GM19438 (cell line): ENCODE measurements around the gene EHMT1.
"Not testable (repeated sequence)": the region's sequence is repeated elsewhere in the genome, so short reads cannot be mapped to it uniquely, and the experiment has no call there.

ENCODE experiments used
- ATAC-seq: cut with Tn5 transposase; IDR thresholded peaks from one replicate; pipeline ENCODE4 v1.9.1; 2021; ENCODE audit warnings: low read depth; ENCODE audit not compliant: unreplicated experiment

Gene EHMT1

GRCh38 chr9:137590123-137590468, 28.7 kb upstream of the EHMT1 start:
- ATAC-seq, result peak; percentile 15

GRCh38 chr9:137590469-137591383, 28.1 kb upstream of the EHMT1 start, which contains the start of gene ZMYND19:
Gene ZMYND19 (minus strand): TSS chr9:137590512. CDS start chr9:137590263, 249 bp downstream.
- ATAC-seq, result peak; percentile 84

GRCh38 chr9:137592767-137593166, 26.0 kb upstream of the EHMT1 start:
- no peak for ATAC-seq

GRCh38 chr9:137593176-137593575, 25.6 kb upstream of the EHMT1 start:
- ATAC-seq, result no peak

GRCh38 chr9:137596577-137596976, 22.2 kb upstream of the EHMT1 start:
- not testable (repeated sequence) for ATAC-seq

GRCh38 chr9:137598943-137599342, 19.9 kb upstream of the EHMT1 start:
- no peak for ATAC-seq

GRCh38 chr9:137602661-137603060, 16.1 kb upstream of the EHMT1 start:
- ATAC-seq, result no peak

GRCh38 chr9:137603879-137604278, 14.9 kb upstream of the EHMT1 start:
- ATAC-seq, result no peak

GRCh38 chr9:137604345-137605086, 14.3 kb upstream of the EHMT1 start:
- no peak for ATAC-seq

GRCh38 chr9:137605121-137606004, 13.4 kb upstream of the EHMT1 start, which contains the start of gene ARRDC1:
Gene ARRDC1 (plus strand): TSS chr9:137605686. CDS start chr9:137605718, 32 bp downstream.
- peak; percentile 71 for ATAC-seq

GRCh38 chr9:137606005-137606621, 12.7 kb upstream of the EHMT1 start:
- peak; percentile 12 for ATAC-seq

GRCh38 chr9:137606734-137607138, 12.1 kb upstream of the EHMT1 start:
- ATAC-seq, result no peak

GRCh38 chr9:137607141-137607857, 11.5 kb upstream of the EHMT1 start:
- ATAC-seq, result no peak

- ATAC-seq, result no peak
These were observed 7.9 kb upstream of the EHMT1 start for GRCh38 chr9:137610944-137611343.

- ATAC-seq, result no peak
These were observed 6.9 kb upstream of the EHMT1 start for GRCh38 chr9:137611623-137612609.

- no peak for ATAC-seq
These were observed 6.1 kb upstream of the EHMT1 start for GRCh38 chr9:137612741-137613142.

- ATAC-seq, result no peak
These were observed 5.5 kb upstream of the EHMT1 start for GRCh38 chr9:137613259-137613658.
